ENCODE results near the gene RIN2. TPM values are rescaled to one million over a fixed set of nuclear protein-coding genes. Genes with fewer than 3 reads are reported as not detected.

Gene RIN2
- total and polyA plus RNA-seq, 2 of the 4 experiments (the other 2 are of a cell fraction), result 16.1 to 72.2 TPM

GRCh38 chr20:19734811-19735210 lies 23.2 kb upstream of the RIN2 start:
- no peak overlapping the region for H3K23ac ChIP-seq (ENCODE audit: low read depth, low read length)
- H3K36me3 ChIP-seq (ENCODE audit: control insufficient read depth, insufficient read depth, low read length), result no peaks in the 10 kb centered on the region
- no peak overlapping the region for H3K9ac ChIP-seq (ENCODE audit: low read depth, low read length)
- BruUV-seq (replicated peaks), result no TSS peak
- in situ Hi-C loops (cut with MboI; ENCODE audit: low sequenced_read_pairs), result no loop called here
- H2AK5ac ChIP-seq (ENCODE audit: low read depth, low read length), result peak overlapping the region; percentile 24; the same call in 1 of the 2 replicates
- ChIA-PET CTCF (no interaction called here), POLR2A (ENCODE audit: unreplicated experiment) (no interaction called here)
- no peak overlapping the region for H2AFZ ChIP-seq (replicated peaks; ENCODE audit: low read length, poor library complexity)
- no peak overlapping the region for H3K18ac ChIP-seq (ENCODE audit: low read depth, low read length)
- no peak overlapping the region for H3K4ac ChIP-seq (ENCODE audit: low read depth, low read length)
- H2AK9ac ChIP-seq (replicated peaks; ENCODE audit: low read depth, low read length, poor library complexity), result no peak overlapping the region
- TF ChIP-seq RCOR1 (IDR thresholded peaks at IDR 0.05; ENCODE audit: insufficient replicate concordance, low read length) (no peak), RAD21 (IDR thresholded peaks at IDR 0.05; ENCODE audit: low read length) (no peak), RFX5 (IDR thresholded peaks at IDR 0.05; ENCODE audit: low read depth, low read length) (no peak), MAFK (IDR thresholded peaks at IDR 0.05; ENCODE audit: low read depth, low read length) (no peak), MAZ (IDR thresholded peaks at IDR 0.05; ENCODE audit: borderline replicate concordance, low read depth, low read length) (no peak), MXI1 (IDR thresholded peaks at IDR 0.05; ENCODE audit: borderline replicate concordance, low read depth, low read length) (no peak), CHD1 (IDR thresholded peaks at IDR 0.05; ENCODE audit: low read depth, low read length) (no peak), ELK1 (IDR thresholded peaks at IDR 0.05; ENCODE audit: borderline replicate concordance, low read depth, low read length) (no peak), FOS (IDR thresholded peaks at IDR 0.05; ENCODE audit: low read depth, low read length) (no peak), BHLHE40 (IDR thresholded peaks at IDR 0.05; ENCODE audit: low read depth, low read length) (no peak), USF2 (IDR thresholded peaks at IDR 0.05; ENCODE audit: low read depth, low read length) (no peak), POLR2A (IDR thresholded peaks at IDR 0.05; ENCODE audit: low read depth, low read length) (no peak), NFE2L2 (IDR thresholded peaks at IDR 0.05; ENCODE audit: low read depth, low read length) (no peak), CTCF (conservative IDR thresholded peaks at IDR 0.05; ENCODE audit: low read depth, low read length) (no peak), SMC3 (IDR thresholded peaks at IDR 0.05; ENCODE audit: low read depth, low read length) (no peak), CEBPB (IDR thresholded peaks at IDR 0.05; ENCODE audit: low read depth, low read length) (no peak)
- H3K9me3 ChIP-seq (ENCODE audit: control insufficient read depth, insufficient read depth, low read length), result no peaks in the 10 kb centered on the region
- no peaks in the 10 kb centered on the region for H3K27me3 ChIP-seq (ENCODE audit: control insufficient read depth, insufficient read depth, low read length)
- no peak overlapping the region for H2BK20ac ChIP-seq (ENCODE audit: low read depth, low read length)
- H4K5ac ChIP-seq (ENCODE audit: low read depth, low read length), result no peak overlapping the region
- no peak overlapping the region; the same call in 2 of the 3 replicates for H2BK15ac ChIP-seq (ENCODE audit: low read depth, low read length)
- H4K8ac ChIP-seq (ENCODE audit: low read depth in 2 of 2, low read length in 2 of 2), result no peak overlapping the region; a peak in 1 of 4 replicates
- no peak overlapping the region for H4K91ac ChIP-seq (ENCODE audit: insufficient read depth, low read depth, low read length)
- H3K14ac ChIP-seq (replicated peaks; ENCODE audit: low read depth, low read length), result no peak overlapping the region
- H2BK5ac ChIP-seq (ENCODE audit: low read depth, low read length, poor library complexity, severe bottlenecking), result no peak overlapping the region
- no peak overlapping the region for H2BK120ac ChIP-seq (ENCODE audit: low read depth, low read length)
- H3K56ac ChIP-seq (ENCODE audit: extremely low read depth, insufficient read depth, low read length), result no peak overlapping the region
- 100% methylated on average over 1 of the region's 1 CpG; no CpG with 5 or more reads in 1 of the 2 experiments for WGBS, 2 experiments (ENCODE audit: extremely low coverage in 2 of 2, insufficient read length in 1 of 2)
- intact Hi-C loops (cut with micrococcal nuclease), result no loop called here
- H3K9me1 ChIP-seq (ENCODE audit: insufficient read depth, low read length), result 0 out of 2 replicates have a peak, but pooled peaks cover 4% of the 10 kb centered on the region
- no peak overlapping the region for H3K27ac ChIP-seq (ENCODE audit: insufficient read depth, low read length)
- H3K4me2 ChIP-seq (ENCODE audit: low read depth, low read length), result no peak overlapping the region
- no peaks in the 10 kb centered on the region for H4K20me1 ChIP-seq (ENCODE audit: insufficient read depth, low read length)
- H3K4me3 ChIP-seq (ENCODE audit: insufficient read depth, low read depth, low read length), result no peak overlapping the region
- DNase-seq, result no peak
- dilution Hi-C loops (cut with HindIII; ENCODE audit: low sequenced_read_pairs, unreplicated experiment), result no loop called here
- ATAC-seq (ENCODE audit: low read depth), result no peak
- peaks cover 4% of the 10 kb centered on the region for H3K4me1 ChIP-seq (ENCODE audit: control insufficient read depth, insufficient read depth, low read length)
- H3K79me1 ChIP-seq (ENCODE audit: low read depth in 1 of 2, low read length in 2 of 2), result no peaks in the 10 kb centered on the region

Data from IMR-90 (cell line).